GM18508 (cell line): ENCODE measurements around the gene CD93.

ENCODE experiments used
- ATAC-seq: cut with Tn5 transposase; IDR thresholded peaks from one replicate; pipeline ENCODE4 v1.9.1; 2021; ENCODE audit warnings: moderate number of reproducible peaks; ENCODE audit not compliant: insufficient read depth, unreplicated experiment

Gene CD93

DNA sequence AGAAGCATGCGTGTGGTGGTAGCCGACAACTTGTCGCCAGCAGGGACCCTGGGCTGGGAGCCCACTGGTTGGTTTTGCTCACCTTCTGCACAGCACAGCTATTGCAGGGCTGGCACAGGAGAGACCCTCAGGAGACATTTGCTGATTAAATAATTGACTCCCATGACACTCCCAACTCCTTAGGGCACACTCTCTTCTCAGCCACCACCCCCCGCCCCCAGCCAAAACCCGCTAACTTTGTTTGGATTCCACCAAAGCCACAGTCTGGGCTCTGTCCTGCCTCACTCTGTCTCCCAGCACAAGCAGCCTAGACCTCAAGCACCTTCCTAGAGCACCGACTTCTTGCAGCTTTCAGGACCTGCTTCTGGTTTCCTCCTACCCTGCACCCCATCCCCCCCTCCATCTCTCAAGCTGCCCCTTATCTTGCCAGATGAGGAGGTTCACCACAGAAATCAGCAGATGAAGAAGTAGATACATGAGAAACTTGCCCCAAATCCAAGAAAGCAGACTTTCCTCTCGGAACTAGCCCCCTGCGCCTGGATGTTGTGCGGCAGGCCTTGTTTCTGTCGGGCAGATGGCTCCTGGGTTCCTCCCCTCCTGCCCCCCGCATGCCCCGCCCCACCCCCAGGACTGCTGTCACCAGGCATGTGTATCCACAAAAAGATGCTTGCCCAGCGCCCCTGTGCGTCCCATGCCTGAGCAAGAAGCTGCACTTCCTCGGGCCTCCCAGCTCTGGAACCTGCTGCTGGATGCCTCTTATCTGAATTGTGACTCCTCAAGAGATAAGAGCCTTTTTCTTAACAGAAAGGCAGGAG is 35.0 kb upstream of the CD93 start:
- ATAC-seq = no peak

DNA sequence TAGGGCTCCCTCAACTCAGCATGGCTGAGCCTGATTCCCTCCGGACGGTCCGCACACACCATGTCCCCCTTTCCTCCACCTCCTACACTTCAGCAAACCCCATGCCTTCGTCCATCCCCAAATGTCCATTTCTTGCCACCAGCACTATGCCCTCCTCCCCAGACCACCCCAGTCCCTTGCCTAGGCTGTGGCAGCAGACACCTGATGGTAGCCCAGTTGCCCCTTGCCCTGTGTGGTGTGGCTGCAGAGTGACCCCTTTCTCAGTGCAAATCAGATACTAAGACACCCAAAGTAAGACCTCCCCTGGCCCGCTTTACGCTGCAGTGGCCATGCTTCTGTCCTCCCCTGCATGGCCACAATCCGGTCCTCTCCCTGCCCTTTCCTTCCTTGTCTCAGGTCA is 34.1 kb upstream of the CD93 start:
- ATAC-seq = no peak

DNA sequence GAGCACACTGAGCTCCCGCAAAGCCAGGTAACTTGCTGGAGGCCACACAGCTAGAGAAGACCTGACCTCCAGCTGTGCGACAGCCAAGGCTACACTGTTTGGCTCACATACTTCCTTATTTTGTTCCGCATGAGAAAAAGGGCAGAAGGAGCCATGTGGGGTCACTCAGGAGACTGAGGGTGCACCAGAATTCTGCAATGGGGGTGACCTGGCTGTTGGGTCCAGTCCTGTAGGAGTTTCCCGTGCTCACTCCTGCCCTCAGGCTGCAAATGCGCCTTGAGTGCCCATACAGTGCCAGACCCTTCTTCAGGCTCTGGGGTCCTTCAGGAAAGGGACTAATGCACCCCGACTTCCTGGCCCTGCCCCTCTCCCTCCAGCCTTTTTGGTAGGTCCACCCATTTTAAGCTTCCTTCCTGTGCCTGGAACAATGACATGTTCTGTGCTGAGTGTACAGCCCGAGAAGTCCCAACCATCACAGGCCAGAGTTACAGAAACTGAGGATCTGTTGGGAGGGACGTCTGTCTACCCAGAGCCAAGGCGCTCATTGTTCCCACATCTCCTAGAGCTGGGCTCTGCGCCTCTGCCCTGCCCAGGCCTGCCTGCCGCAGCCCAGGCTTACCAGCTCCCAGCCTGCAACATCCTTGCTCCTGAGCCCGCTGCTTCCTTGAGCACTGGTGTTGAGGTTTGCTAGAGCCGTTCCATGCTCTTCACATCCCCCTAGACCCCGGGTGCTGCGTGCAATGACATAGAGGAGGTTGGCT is 33.5 kb upstream of the CD93 start:
- ATAC-seq = no peak

GRCh38 chr20:23118766-23119165 is 32.6 kb upstream of the CD93 start:
- no peak for ATAC-seq

DNA sequence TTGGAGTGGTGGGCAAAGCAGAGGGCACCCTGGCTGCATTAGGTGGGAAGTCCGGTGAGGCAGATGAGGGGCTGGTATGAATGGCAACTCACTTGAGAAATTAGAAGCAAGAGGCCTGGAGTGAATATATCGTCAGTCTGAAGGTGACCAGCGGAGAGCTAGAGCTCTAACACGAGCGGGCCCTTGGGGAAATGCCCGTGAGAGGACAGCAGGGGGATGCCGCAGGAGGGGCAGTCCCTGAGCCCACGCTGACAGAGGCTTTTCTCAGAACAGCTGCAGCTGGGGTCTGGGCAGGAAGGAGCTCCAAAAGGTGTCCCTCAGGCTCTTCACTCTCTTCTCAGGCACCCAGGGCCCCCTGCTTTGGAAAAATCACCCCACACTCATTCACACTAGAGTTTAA is 32.0 kb upstream of the CD93 start:
- ATAC-seq = no peak

DNA sequence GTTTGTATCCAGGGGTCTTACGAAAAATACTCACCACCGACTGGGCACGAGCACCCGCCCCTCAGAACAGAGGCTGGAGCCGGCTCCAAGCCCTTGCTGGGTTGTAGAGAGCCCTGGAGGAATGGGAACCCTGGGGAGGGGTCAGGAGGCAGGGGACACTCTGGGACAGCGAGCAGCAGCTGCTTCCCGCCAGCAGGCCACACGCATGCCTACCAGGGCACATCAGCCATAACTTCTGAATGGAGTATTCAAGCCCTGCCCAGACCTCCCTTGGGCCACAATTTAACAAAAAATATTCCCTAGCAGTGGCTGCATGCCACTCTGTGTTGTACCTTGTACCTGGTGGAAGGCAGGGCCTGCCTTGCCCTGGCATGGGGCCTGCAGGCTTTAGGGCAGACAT is 31.6 kb upstream of the CD93 start:
- no peak for ATAC-seq

DNA sequence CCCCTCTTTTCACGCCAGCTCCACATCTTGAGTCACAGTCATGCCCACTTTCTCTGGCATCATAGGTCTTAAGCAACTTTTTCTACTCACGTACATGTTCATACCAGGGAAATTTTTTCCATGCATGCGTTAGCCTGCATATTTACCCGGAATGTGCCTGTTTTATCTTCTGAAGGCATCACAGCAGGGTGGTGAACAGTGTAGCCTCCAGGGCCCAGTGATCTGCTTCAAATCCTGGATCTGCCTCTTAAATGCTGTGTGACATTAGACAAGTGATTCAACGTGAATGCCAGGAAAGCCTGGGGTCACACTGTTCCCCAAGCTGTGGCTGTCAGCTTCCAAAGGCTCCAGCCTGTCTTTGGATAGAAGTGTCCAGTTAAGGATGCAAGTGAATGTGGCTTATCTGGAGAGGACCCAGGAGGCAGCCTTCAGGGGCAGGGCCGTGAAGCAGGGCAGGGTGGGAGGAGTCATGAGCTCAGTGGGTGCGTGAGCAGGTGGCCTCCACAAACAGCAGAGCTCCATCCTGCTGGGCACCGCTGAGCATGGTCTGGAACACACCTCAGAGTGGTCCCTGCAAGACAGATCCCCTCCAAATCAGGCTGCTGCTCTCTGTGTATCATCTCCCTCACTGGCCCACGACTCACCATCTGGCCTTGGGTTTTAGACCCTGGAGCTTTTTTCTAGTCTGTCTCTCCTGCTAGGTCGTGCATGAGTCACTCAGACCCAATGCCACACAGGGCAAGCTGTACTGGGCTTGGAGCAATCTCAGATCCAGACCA is 30.4 kb upstream of the CD93 start:
- no peak for ATAC-seq

DNA sequence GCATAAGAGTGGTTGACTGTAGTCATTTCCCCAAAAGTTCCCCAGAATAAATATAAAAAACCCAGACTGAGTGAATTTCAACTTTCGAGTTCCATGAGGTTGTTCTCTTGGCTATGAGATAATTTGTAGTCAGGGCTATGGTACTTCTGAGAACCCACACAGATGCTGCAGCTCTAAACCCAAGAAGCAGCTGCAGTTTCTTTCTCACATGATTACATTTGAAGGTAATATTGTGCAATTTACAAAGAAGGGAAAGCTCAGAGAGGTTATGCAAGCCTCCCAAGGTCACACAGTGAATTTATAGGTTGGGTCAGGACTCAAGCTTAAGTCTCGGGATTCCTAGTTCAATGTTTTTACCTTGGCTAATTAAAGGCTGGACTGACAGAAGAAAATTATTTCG is 29.7 kb upstream of the CD93 start:
- ATAC-seq = no peak

GRCh38 chr20:23114448-23115082 is 28.4 kb upstream of the CD93 start:
- ATAC-seq = no peak

DNA sequence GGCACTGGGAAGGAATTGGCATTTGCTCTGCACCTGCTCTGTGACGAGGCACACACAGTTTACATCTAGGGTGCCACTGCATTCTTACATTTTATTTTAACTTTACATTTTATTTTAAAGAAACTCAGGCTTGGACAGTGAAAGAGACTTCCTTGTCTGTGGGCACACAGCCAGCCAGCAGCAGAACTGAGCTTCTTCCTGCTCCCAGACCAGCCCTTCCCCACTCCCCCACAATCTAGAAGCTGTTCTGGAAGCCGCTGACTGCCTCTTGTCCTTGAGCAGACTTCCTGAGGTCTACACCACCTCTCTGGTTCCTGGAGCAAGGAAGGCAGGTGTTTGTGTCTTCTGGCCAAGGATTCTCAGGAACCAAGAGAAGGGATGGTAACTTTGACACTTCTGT is 27.9 kb upstream of the CD93 start:
- ATAC-seq = no peak

GRCh38 chr20:23112595-23112994 is 26.5 kb upstream of the CD93 start:
- ATAC-seq = no peak

DNA sequence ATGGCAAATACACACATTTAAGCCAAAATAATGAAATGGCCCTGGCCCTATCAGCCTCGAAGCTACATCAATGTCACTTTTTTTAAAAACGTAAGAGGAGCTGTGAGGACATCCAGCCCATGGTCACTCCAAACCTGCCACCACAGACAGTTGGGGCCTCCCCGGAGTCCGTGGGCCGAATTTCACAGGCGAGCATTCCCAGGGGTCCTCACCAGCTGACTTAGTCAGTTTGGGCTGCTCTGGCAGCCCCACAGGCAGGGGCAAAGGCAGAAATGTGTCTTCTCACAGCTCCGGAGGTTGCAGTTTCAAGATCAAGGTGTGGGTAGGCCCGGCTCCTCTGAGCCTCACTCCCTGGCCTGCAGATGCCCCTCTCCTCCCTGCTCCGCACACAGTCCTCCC is 25.8 kb upstream of the CD93 start:
- ATAC-seq = no peak

DNA sequence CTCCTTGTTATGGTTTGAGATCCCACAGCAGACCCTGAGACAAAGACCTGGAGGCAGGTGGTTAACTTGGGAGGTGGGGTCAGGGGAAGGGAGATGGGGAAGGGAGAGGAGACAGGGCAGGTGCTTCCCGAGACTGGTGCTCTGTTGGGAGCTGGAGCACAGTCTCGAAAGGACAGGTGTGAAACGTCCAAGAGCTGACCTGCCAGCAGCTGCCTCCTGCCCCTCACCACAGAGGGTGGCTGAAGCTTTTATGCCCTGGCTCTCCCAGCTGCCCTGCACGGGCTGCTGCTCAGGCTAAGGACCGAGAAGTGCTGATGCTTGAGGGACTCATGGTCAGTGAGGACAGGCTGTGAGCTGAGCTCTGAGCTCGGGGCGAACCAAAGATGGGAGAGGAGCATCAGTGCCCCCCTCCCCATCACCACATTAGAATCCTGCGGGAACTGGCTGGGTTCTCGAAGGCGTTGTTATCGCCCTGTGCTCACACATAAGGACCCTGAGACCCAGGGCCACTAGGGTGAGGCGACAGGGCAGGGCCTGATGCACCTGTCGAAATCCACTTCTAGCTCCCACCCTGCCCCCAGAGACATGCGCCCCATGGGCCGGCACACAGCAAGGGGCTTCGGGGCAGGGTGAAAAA is 25.3 kb upstream of the CD93 start:
- ATAC-seq = no peak

GRCh38 chr20:23108871-23109270 is 22.7 kb upstream of the CD93 start:
- no peak for ATAC-seq

- ATAC-seq = no peak
These were observed 21.3 kb upstream of the CD93 start for GRCh38 chr20:23107466-23107865.

- ATAC-seq = no peak
These were observed 20.2 kb upstream of the CD93 start for GRCh38 chr20:23106271-23106851.

DNA sequence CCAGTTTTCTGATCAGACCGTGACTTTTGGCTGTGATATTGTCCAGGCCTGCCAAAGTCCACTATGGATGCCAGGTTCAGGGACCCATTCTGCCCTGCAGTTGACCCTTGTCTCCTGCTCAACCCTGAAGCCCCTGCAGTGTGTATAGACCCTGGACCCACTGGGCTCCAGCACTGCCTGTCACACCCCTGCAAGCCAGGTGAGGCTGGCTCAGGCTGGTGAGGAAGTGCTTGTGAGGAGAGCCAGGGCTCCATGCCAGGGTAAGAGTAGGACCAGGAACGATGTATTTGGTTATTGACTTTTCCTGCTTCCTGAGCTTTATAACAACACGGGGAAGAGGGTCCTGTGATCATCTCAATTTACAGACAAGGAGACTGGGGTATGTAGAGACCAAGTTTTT is 19.1 kb upstream of the CD93 start:
- no peak for ATAC-seq

- no peak for ATAC-seq
These were observed 17.3 kb upstream of the CD93 start for GRCh38 chr20:23103284-23104018.
